GM18907 (cell line): Measurements from ENCODE around the gene ATP8A2.

Experiments used
- ATAC-seq: cut with Tn5 transposase; IDR thresholded peaks from one replicate; pipeline ENCODE4 v1.9.1; 2021; ENCODE audit warnings: mild to moderate bottlenecking, moderate library complexity; ENCODE audit not compliant: unreplicated experiment

Gene ATP8A2

GRCh38 chr13:25682276-25682675 is 310.5 kb downstream of the ATP8A2 start:
- no peak for ATAC-seq

DNA sequence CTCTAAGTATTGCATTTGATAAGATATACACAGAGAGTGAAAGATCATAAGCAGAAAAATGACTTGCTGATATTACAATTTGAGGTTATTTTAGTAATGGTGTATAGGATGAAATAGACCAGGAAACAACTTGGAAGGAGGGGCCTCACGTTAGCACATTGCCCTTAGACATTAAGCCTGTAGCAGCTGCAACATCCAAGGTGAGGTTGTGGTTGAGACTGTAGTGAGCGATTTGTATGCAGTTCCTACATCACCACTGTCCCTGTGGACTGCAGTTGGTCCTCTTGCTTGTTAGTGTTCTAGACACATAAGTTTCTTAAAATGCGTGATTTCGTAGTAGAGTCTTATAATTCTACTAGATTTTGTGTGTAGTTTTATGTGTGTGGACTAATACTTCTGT is 311.3 kb downstream of the ATP8A2 start:
- ATAC-seq = no peak

GRCh38 chr13:25683662-25684370 is 312.0 kb downstream of the ATP8A2 start:
- no peak for ATAC-seq

DNA sequence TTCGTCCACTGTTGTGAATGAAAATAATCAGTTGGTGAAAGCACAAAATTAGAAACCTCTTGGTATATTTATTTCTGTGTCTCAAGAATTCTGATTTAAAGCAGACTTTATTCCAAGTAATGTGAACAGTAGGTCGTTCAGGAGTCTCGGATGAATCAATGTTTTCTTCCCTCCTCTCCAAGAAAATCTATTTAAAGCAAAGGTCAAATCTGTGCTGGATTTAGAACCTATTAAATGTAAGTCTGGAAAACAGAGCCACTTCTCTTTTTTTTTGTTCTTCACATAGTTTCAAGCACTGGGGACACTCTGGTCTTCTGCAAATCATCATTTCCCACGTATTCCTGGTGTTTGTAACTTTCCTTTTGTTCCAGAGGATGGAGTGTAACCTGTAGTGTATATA is 312.7 kb downstream of the ATP8A2 start:
- ATAC-seq = no peak

DNA sequence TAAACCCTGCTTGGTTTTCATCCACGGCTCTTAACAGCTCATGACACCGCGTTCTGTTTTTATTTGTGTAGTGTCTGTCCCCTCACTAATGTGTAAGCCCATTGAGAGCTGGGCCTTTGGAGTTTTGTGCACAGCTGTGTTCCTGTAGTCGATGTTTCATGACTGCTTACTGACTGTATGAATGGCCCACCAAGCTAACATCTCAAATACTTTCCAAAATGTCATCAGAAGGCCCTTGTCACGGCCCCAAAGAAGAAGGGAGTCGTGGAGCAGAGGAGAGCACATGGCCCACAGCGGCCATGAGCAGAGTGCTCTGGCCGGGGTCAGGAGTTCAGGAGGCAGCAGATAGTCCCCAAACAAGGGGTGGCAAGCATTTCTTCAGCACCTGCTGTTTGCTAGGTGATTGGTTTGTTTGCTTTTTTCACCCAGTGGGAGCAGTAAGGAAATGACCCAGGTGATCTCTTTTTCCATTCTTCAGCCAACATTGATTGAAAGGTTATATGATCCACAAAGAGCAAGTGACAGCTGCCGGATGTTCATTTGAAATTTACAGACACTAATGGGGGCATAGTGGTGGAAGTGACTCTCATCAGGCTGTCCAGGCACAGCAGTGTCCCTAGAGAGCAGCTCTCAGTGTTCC is 315.2 kb downstream of the ATP8A2 start:
- ATAC-seq = no peak

DNA sequence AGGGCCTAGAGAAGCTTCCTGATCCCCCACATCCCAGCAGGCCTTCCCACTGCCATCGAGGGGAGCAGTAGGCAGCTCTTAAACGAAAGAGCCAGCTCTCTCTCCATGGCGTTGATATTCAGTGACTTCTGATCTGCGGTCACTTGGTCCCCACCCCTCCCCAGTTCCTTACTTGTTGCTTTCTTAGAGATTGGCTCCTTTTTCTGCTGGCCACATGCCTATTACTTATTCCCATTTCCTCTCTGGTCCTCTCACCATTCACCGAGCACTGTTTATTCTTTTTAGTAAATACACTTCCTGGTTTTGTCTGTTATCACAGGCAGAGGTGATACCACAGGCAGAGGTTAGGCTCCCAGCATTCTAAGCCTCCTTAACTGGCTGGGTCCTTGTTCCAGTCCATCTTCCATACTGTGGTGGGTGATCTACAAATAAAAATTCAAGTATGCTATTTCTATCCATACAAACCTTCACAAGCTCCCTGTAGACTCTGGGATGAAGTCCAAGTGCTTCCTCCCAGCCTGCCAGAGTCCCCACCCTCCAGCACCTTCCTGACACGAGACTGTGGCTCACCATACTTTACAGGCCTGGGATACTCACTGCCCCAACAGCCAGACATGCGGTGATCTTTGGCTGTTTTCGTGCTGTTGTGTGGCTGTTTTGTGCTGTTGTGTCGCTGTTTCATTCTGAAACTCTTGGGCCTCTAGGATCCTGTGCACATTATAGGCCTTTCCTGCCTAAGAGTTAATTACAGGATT is 315.9 kb downstream of the ATP8A2 start:
- no peak for ATAC-seq

- ATAC-seq = no peak
Measured at GRCh38 chr13:25688536-25688935, 316.8 kb downstream of the ATP8A2 start.

- ATAC-seq = no peak
Measured at GRCh38 chr13:25689539-25689938, 317.8 kb downstream of the ATP8A2 start.

DNA sequence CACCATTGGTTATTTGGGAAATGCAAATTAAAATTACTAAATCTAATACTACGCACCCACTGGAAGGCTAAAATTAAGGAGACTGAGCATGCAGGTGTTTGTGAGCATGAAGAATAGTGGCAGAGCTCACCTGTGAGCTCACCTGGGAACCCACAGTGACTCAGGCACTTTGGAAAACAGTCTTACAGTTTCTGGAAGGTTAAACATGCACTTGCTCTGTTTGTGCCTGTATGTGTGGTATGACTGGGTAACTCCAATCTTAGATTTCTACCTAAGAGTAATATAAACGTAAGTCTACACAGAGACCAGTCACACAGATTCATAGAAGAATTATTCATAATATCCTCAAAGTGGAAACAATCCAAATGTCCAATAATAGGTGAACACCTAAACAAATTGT is 318.8 kb downstream of the ATP8A2 start:
- ATAC-seq = no peak

- no peak for ATAC-seq
Measured at GRCh38 chr13:25691654-25692053, 319.9 kb downstream of the ATP8A2 start.

- no peak for ATAC-seq
Measured at GRCh38 chr13:25692099-25692498, 320.3 kb downstream of the ATP8A2 start.

GRCh38 chr13:25699056-25699455 is 327.3 kb downstream of the ATP8A2 start:
- ATAC-seq = no peak

- ATAC-seq = no peak
Measured at GRCh38 chr13:25699600-25699999, 327.8 kb downstream of the ATP8A2 start.

DNA sequence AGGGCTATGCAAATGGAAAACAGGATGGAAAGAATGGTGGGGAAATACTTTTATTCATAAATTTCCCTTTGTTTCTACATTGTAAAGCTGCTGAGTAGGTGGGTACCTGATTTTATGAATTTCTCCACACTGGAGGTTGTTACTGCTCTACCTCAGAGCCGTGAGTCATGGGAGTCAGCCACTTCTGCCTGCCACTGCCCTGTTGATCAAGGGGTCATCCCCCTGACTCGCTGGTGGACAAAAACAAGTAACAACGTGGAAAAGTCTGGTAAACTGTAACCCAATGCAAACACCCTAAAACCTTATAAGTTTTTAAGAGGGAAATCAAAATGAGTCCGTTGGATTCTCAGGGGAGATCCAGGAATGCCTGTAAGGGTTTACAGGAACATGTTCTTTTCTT is 329.5 kb downstream of the ATP8A2 start:
- ATAC-seq = no peak

DNA sequence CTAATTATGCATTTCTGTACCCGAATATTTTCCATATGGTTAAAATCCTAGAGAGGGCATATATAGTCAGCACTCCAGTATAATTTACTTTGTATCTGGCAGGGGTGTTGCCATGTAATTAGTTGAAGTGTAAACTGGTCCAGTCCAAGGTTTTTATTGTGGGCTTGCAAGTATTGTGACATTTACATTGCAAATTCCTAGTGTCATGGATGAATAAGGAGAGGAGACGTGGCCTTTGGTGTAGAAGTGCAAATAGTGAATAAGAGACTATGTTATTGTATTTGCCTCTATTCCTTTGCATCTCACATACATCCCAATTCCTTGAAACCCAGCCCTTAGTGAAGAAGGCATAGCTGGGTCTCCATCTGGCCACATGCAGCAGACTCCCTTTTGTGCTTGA is 330.6 kb downstream of the ATP8A2 start:
- no peak for ATAC-seq

DNA sequence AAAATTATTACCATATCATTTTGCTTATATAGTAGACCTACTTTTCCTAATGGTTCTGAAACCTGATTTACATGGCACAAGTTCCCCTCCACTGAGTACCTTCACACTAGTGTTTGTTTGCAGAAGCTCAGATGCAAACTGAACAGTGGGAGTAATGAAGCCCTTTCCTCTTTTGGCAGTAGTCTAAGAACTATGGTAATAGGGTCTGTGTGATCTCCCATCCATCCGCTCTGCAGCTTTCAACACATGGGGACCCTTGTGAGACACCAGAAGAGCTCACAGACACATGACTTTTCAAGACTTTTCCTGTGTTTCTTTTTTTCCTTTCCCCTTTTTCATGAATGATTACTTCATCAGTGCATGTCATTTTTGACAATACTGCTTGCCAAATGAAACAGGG is 336.0 kb downstream of the ATP8A2 start:
- no peak for ATAC-seq

DNA sequence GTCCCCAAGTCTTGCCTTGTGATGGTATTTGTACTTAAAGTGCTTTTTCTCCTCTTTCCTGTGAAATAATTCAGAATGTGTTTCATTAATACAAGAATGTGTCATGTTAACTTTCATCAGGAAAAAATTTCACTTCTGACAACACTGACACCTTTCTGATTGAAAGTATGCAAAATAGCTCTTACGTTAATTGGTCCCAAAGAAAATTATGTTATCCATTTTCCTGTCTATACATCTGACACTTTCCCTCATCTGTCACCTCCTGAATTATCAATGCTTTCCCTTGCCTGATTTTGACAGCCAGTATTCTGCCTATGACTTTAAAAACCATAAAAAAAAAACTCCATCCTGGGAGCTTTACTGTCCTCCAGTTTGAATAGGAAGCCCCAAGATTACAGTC is 336.5 kb downstream of the ATP8A2 start:
- ATAC-seq = no peak

DNA sequence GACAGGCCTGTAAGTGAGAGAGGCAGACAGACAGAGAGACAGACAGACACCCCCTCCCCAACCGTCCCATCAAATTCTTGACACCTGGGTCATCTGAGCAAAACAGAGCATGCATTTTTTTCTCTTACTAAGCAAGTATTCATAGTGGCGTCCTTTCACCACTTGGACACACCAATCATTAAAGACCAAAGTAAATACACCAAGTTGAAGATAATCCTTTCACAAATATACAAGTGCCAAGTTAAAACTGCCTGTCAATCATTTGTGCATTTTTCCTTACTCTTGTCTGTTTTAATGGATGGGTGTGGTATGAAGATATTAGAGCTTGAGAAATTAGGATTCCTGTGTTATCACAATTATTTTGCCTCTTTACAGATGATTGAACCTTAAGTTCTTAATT is 337.3 kb downstream of the ATP8A2 start:
- no peak for ATAC-seq

GRCh38 chr13:25715760-25716159 is 344.0 kb downstream of the ATP8A2 start:
- ATAC-seq = no peak

- no peak for ATAC-seq
Measured at GRCh38 chr13:25717666-25718197, 346.0 kb downstream of the ATP8A2 start.

- no peak for ATAC-seq
Measured at GRCh38 chr13:25719666-25720065, 347.9 kb downstream of the ATP8A2 start.

DNA sequence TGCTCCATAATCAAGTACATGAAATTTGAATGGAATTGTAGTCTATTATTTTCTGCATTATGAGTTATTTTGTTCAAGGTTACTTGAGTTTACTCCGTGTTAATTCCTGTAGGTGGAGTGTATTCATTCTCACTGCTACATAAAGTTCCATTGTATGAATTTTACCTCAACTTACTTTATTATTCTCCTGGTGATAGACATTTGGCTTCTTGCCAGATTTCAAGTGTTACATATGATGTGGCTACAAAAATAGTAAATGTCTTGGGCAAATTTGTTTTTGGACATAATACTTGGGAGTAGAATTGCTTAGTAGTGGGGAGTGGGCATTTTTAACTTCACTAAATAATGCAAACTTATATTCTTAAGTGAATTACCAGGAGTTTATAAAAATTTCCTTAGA is 351.1 kb downstream of the ATP8A2 start:
- no peak for ATAC-seq
